ENCODE data around the gene FAM20A. TPM values are rescaled to one million over a fixed set of nuclear protein-coding genes. Genes with fewer than 3 reads are reported as not detected.

Gene FAM20A
- total RNA-seq, 5 donors from 2014 or later (not counting 1 experiment from before 2014, with no cell fraction given): 0.16 to 0.38 (median 0.35) TPM; not detected in 2

- H3K4me3 Mint-ChIP-seq: peak overlapping the region; percentile 63 to 82 (median 64)
- H3K27me3 ChIP-seq (replicated peaks in 1 of 2; ENCODE audit: control insufficient read depth in 2 of 2, extremely low read depth in 1 of 2, insufficient read depth in 2 of 2, low read length in 1 of 2): peaks cover 19 to 40% of the 10 kb centered on the region in 2 experiments
- DNase-seq (no peak), ATAC-seq (replicated peaks in 1 of 4) (no peak)
- H3K36me3 ChIP-seq (ENCODE audit: control insufficient read depth in 2 of 2, extremely low read depth in 1 of 2, insufficient read depth in 1 of 2, low read length in 1 of 2): no peaks in the 10 kb centered on the region
- H3K27ac ChIP-seq (ENCODE audit: low read length): no peak overlapping the region
- H3K4me1 Mint-ChIP-seq: peaks cover 19 to 25% (median 25%) of the 10 kb centered on the region in 3 donors
- peaks cover 68 to 74% of the 10 kb centered on the region in 2 donors for H3K27me3 Mint-ChIP-seq
- H3K27ac Mint-ChIP-seq: no peak overlapping the region
- H3K4me3 ChIP-seq (ENCODE audit: control insufficient read depth in 1 of 2, extremely low read depth in 1 of 2, low read length in 1 of 2): no peak overlapping the region
- ChIA-PET POLR2A (no interaction called here), CTCF (no interaction called here)
- peaks cover 8 to 14% of the 10 kb centered on the region in 2 experiments for H3K4me1 ChIP-seq (ENCODE audit: control insufficient read depth in 1 of 2, extremely low read depth in 1 of 2, insufficient read depth in 2 of 2, low read length in 2 of 2)
- no peaks in the 10 kb centered on the region for H3K36me3 Mint-ChIP-seq
- no peaks in the 10 kb centered on the region for H3K9me3 ChIP-seq
- H3K9me3 Mint-ChIP-seq: no peaks in the 10 kb centered on the region
- 31% methylated on average over 15 of the region's 18 CpGs for WGBS (ENCODE audit: insufficient coverage)
Observed at GRCh38 chr17:68599552-68600066, 1.6 kb downstream of the FAM20A start.

- ATAC-seq (replicated peaks in 1 of 4) (no peak), DNase-seq (no peak)
- peaks cover 71 to 77% of the 10 kb centered on the region in 2 donors for H3K27me3 Mint-ChIP-seq
- Histone ChIP-seq H3K27me3 (replicated peaks in 1 of 2; ENCODE audit: control insufficient read depth in 2 of 2, extremely low read depth in 1 of 2, insufficient read depth in 2 of 2, low read length in 1 of 2) (peaks cover 19 to 40% of the 10 kb centered on the region in 2 experiments), H3K4me1 (ENCODE audit: control insufficient read depth in 1 of 2, extremely low read depth in 1 of 2, insufficient read depth in 2 of 2, low read length in 2 of 2) (peaks cover 8 to 14% of the 10 kb centered on the region in 2 experiments), H3K9me3 (no peaks in the 10 kb centered on the region), H3K4me3 (ENCODE audit: control insufficient read depth in 1 of 2, extremely low read depth in 1 of 2, low read length in 1 of 2) (no peak overlapping the region), H3K27ac (ENCODE audit: low read length) (no peak overlapping the region), H3K36me3 (ENCODE audit: control insufficient read depth in 2 of 2, extremely low read depth in 1 of 2, insufficient read depth in 1 of 2, low read length in 1 of 2) (no peaks in the 10 kb centered on the region)
- H3K27ac Mint-ChIP-seq: no peak overlapping the region
- POLR2A ChIA-PET: no interaction called here
- peaks cover 19 to 25% (median 25%) of the 10 kb centered on the region in 3 donors for H3K4me1 Mint-ChIP-seq
- no CpG with 5 or more reads among the region's 4 CpGs for WGBS (ENCODE audit: insufficient coverage)
- CTCF ChIA-PET: no interaction called here
- no peaks in the 10 kb centered on the region for H3K36me3 Mint-ChIP-seq
- H3K4me3 Mint-ChIP-seq: peak overlapping the region in 1 of 3 donors; percentile 82
- H3K9me3 Mint-ChIP-seq: no peaks in the 10 kb centered on the region
Observed at GRCh38 chr17:68599091-68599490, 2.1 kb downstream of the FAM20A start.

DNA sequence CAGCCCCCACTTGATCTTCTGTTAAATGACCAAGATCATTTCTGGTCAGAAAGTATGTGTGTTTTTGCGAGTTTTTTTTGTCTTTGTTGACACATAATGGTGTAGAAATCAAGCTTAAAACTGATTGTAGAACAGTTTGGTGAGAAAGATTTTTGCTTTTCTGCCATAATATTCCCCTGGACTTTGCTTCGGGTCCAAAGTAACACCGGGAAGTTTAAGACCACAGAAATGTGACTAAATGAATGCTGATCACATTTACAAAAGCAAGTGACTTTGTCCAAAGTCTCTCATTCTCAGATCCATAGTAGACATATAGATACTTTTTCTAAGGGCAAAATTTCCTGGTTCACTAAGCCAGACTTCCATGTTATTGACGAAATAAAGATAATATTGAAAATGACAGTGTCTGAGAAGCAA lies 2.6 kb downstream of the FAM20A start:
- Histone ChIP-seq H3K27ac (ENCODE audit: low read length) (no peak overlapping the region), H3K4me1 (ENCODE audit: control insufficient read depth in 1 of 2, extremely low read depth in 1 of 2, insufficient read depth in 2 of 2, low read length in 2 of 2) (peaks cover 8 to 14% of the 10 kb centered on the region in 2 experiments), H3K9me3 (no peaks in the 10 kb centered on the region), H3K27me3 (replicated peaks in 1 of 2; ENCODE audit: control insufficient read depth in 2 of 2, extremely low read depth in 1 of 2, insufficient read depth in 2 of 2, low read length in 1 of 2) (peaks cover 17 to 45% of the 10 kb centered on the region in 2 experiments), H3K4me3 (ENCODE audit: control insufficient read depth in 1 of 2, extremely low read depth in 1 of 2, low read length in 1 of 2) (no peak overlapping the region), H3K36me3 (ENCODE audit: control insufficient read depth in 2 of 2, extremely low read depth in 1 of 2, insufficient read depth in 1 of 2, low read length in 1 of 2) (no peaks in the 10 kb centered on the region)
- DNase-seq: no peak
- H3K9me3 Mint-ChIP-seq: no peaks in the 10 kb centered on the region
- H3K27ac Mint-ChIP-seq: no peak overlapping the region
- peaks cover 73 to 77% of the 10 kb centered on the region in 2 donors for H3K27me3 Mint-ChIP-seq
- no peaks in the 10 kb centered on the region for H3K36me3 Mint-ChIP-seq
- peaks cover 19 to 25% (median 25%) of the 10 kb centered on the region in 3 donors for H3K4me1 Mint-ChIP-seq
- H3K4me3 Mint-ChIP-seq: no peak overlapping the region
- ChIA-PET POLR2A (no interaction called here), CTCF (no interaction called here)
- no CpG with 5 or more reads among the region's 4 CpGs for WGBS (ENCODE audit: insufficient coverage)
- ATAC-seq (replicated peaks in 1 of 4): no peak

- DNase-seq (no peak), ATAC-seq (replicated peaks in 1 of 4) (no peak)
- Mint-ChIP-seq H3K4me1 (peaks cover 19 to 25% (median 25%) of the 10 kb centered on the region in 3 donors), H3K9me3 (no peaks in the 10 kb centered on the region), H3K4me3 (no peak overlapping the region), H3K27me3 (peaks cover 73 to 77% of the 10 kb centered on the region in 2 donors), H3K36me3 (no peaks in the 10 kb centered on the region), H3K27ac (no peak overlapping the region)
- WGBS (ENCODE audit: insufficient coverage): 86% methylated on average over 1 of the region's 4 CpGs
- Histone ChIP-seq H3K9me3 (no peaks in the 10 kb centered on the region), H3K4me3 (ENCODE audit: control insufficient read depth in 1 of 2, extremely low read depth in 1 of 2, low read length in 1 of 2) (no peak overlapping the region), H3K27ac (ENCODE audit: low read length) (no peak overlapping the region), H3K4me1 (ENCODE audit: control insufficient read depth in 1 of 2, extremely low read depth in 1 of 2, insufficient read depth in 2 of 2, low read length in 2 of 2) (peaks cover 8 to 14% of the 10 kb centered on the region in 2 experiments), H3K27me3 (replicated peaks in 1 of 2; ENCODE audit: control insufficient read depth in 2 of 2, extremely low read depth in 1 of 2, insufficient read depth in 2 of 2, low read length in 1 of 2) (peaks cover 14 to 47% of the 10 kb centered on the region in 2 experiments), H3K36me3 (ENCODE audit: control insufficient read depth in 2 of 2, extremely low read depth in 1 of 2, insufficient read depth in 1 of 2, low read length in 1 of 2) (no peaks in the 10 kb centered on the region)
- POLR2A ChIA-PET: no interaction called here
- CTCF ChIA-PET: no interaction called here
Observed at GRCh38 chr17:68598074-68598473, 3.1 kb downstream of the FAM20A start.

DNA sequence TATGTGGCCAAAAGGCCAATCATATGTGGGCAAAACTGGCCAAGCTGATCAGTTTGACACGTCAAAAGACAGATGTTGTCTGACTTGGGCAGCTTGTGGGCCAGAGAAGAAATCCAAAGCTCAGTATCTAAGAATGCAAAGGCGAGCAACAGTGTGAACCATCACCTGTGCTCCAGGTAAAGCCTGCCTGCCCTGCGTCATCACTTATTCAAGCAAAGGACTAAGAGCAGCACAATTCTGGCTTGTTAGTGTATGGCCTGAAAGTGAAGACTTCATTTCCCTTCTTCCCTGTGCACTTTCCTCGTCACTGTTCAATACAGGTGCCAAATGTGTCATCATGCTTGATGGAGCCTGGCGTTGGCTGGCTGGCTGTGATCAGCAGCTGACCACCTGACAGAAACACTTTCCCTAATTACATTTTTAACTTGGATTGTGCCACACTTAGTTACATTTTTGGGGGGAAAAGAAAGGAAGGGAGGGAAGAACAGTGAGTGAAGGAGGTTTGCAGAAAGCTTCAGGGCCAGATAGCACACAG lies 4.7 kb downstream of the FAM20A start:
- H3K4me1 Mint-ChIP-seq: peaks cover 16 to 20% (median 19%) of the 10 kb centered on the region in 3 donors
- no peaks in the 10 kb centered on the region for H3K9me3 Mint-ChIP-seq
- no peak for ATAC-seq (replicated peaks in 1 of 4)
- peaks cover 71 to 74% of the 10 kb centered on the region in 2 donors for H3K27me3 Mint-ChIP-seq
- Histone ChIP-seq H3K9me3 (no peaks in the 10 kb centered on the region), H3K27me3 (replicated peaks in 1 of 2; ENCODE audit: control insufficient read depth in 2 of 2, extremely low read depth in 1 of 2, insufficient read depth in 2 of 2, low read length in 1 of 2) (peaks cover 14 to 42% of the 10 kb centered on the region in 2 experiments), H3K4me1 (ENCODE audit: control insufficient read depth in 1 of 2, extremely low read depth in 1 of 2, insufficient read depth in 2 of 2, low read length in 2 of 2) (peaks cover 8 to 14% of the 10 kb centered on the region in 2 experiments), H3K27ac (ENCODE audit: low read length) (no peak overlapping the region), H3K36me3 (ENCODE audit: control insufficient read depth in 2 of 2, extremely low read depth in 1 of 2, insufficient read depth in 1 of 2, low read length in 1 of 2) (no peaks in the 10 kb centered on the region), H3K4me3 (ENCODE audit: control insufficient read depth in 1 of 2, extremely low read depth in 1 of 2, low read length in 1 of 2) (no peak overlapping the region)
- no peak for DNase-seq
- POLR2A ChIA-PET: interaction anchor here in 1 of 2 donors (0.6 kb wide), 1 partner anchor 899 kb away, joined by 3 read pairs; no protein-coding TSS in a partner anchor
- H3K4me3 Mint-ChIP-seq: no peak overlapping the region
- 61% methylated on average over 2 of the region's 5 CpGs for WGBS (ENCODE audit: insufficient coverage)
- no peak overlapping the region for H3K27ac Mint-ChIP-seq
- no peaks in the 10 kb centered on the region for H3K36me3 Mint-ChIP-seq
- CTCF ChIA-PET: no interaction called here

GRCh38 chr17:68595986-68596385 lies 5.2 kb downstream of the FAM20A start:
- CTCF ChIA-PET: no interaction called here
- Histone ChIP-seq H3K27me3 (replicated peaks in 1 of 2; ENCODE audit: control insufficient read depth in 2 of 2, extremely low read depth in 1 of 2, insufficient read depth in 2 of 2, low read length in 1 of 2) (peaks cover 14 to 38% of the 10 kb centered on the region in 2 experiments), H3K36me3 (ENCODE audit: control insufficient read depth in 2 of 2, extremely low read depth in 1 of 2, insufficient read depth in 1 of 2, low read length in 1 of 2) (no peaks in the 10 kb centered on the region), H3K27ac (ENCODE audit: low read length) (no peak overlapping the region), H3K4me3 (ENCODE audit: control insufficient read depth in 1 of 2, extremely low read depth in 1 of 2, low read length in 1 of 2) (no peak overlapping the region), H3K9me3 (no peaks in the 10 kb centered on the region), H3K4me1 (ENCODE audit: control insufficient read depth in 1 of 2, extremely low read depth in 1 of 2, insufficient read depth in 2 of 2, low read length in 2 of 2) (peaks cover 8 to 10% of the 10 kb centered on the region in 2 experiments)
- ATAC-seq (replicated peaks in 1 of 4) (no peak), DNase-seq (peak in 2 of 35 experiments; percentile 5 to 17)
- no peak overlapping the region for H3K4me3 Mint-ChIP-seq
- peaks cover 73 to 75% of the 10 kb centered on the region in 2 donors for H3K27me3 Mint-ChIP-seq
- 54% methylated on average over 1 of the region's 2 CpGs for WGBS (ENCODE audit: insufficient coverage)
- POLR2A ChIA-PET: interaction anchor here in 1 of 2 donors (0.6 kb wide), 1 partner anchor 900 kb away, joined by 3 read pairs; no protein-coding TSS in a partner anchor
- peaks cover 16 to 20% (median 19%) of the 10 kb centered on the region in 3 donors for H3K4me1 Mint-ChIP-seq
- H3K9me3 Mint-ChIP-seq: no peaks in the 10 kb centered on the region
- no peaks in the 10 kb centered on the region for H3K36me3 Mint-ChIP-seq
- H3K27ac Mint-ChIP-seq: no peak overlapping the region
